GM13977 (cell line): ENCODE results near the gene BCL6.

Experiments
- DNase-seq: peaks from one replicate; pipeline ENCODE4 v3.0.0; 2012; ENCODE audit warnings: low spot score
- CTCF ChIP-seq: IDR thresholded peaks from 2 replicates; pipeline ENCODE4 v1.5.1; 2012; ENCODE audit warnings: mild to moderate bottlenecking, control low read depth; ENCODE audit not compliant: insufficient read depth; ENCODE audit errors: extremely low read depth, missing control alignments
- in situ Hi-C: fragments of 300-500 bp; cut with MboI; formaldehyde crosslinking; loops from one replicate; pipeline ENCODE4 v1.12.0; 2022; ENCODE audit warnings: low sequenced_read_pairs, low pct_unique_long_range_greater_than_20kb, mixed read lengths, inconsistent platforms; ENCODE audit not compliant: unreplicated experiment

BCL6 gene

GRCh38 chr3:187748050-187748481 is 2.8 kb upstream of the BCL6 start:
- in situ Hi-C loops, result loop anchor here (25.0 kb wide), 2 partner anchors 989 to 1389 kb away; no protein-coding TSS in a partner anchor
- peak; percentile 62 for DNase-seq
- TF ChIP-seq CTCF, result peak; percentile 93

GRCh38 chr3:187747506-187747905 is 2.2 kb upstream of the BCL6 start:
- in situ Hi-C loops, result loop anchor here (25.0 kb wide), 2 partner anchors 990 to 1390 kb away; no protein-coding TSS in a partner anchor
- TF ChIP-seq CTCF, result no peak
- no peak for DNase-seq

GRCh38 chr3:187746442-187747281 is 1.4 kb upstream of the BCL6 start:
- DNase-seq, result no peak
- in situ Hi-C loops, result loop anchor here (25.0 kb wide), 2 partner anchors 991 to 1391 kb away; no protein-coding TSS in a partner anchor
- TF ChIP-seq CTCF, result no peak

GRCh38 chr3:187746059-187746441 is 782 bp upstream of the BCL6 start:
- in situ Hi-C loops, result loop anchor here (25.0 kb wide), 2 partner anchors 991 to 1391 kb away; no protein-coding TSS in a partner anchor
- DNase-seq, result no peak
- TF ChIP-seq CTCF, result no peak

GRCh38 chr3:187744169-187745151 is 808 bp downstream of the BCL6 start:
- TF ChIP-seq CTCF, result no peak
- in situ Hi-C loops, result loop anchor here (5.0 to 25.0 kb wide), 3 partner anchors 993 to 1393 kb away; no protein-coding TSS in a partner anchor
- DNase-seq, result peak; percentile 42
